HG03135 (cell line): ENCODE data around the gene A1BG.
A peak's percentile ranks its signal among the peaks of the same experiment; 100 is the strongest.
"Not testable (repeated sequence)": the region's sequence is repeated elsewhere in the genome, so short reads cannot be mapped to it uniquely, and the experiment has no call there.

Experiments used
- ATAC-seq: cut with Tn5 transposase; IDR thresholded peaks from one replicate; pipeline ENCODE4 v1.9.1; 2021; ENCODE audit warnings: mild to moderate bottlenecking, moderate library complexity; ENCODE audit not compliant: unreplicated experiment

The A1BG gene

DNA sequence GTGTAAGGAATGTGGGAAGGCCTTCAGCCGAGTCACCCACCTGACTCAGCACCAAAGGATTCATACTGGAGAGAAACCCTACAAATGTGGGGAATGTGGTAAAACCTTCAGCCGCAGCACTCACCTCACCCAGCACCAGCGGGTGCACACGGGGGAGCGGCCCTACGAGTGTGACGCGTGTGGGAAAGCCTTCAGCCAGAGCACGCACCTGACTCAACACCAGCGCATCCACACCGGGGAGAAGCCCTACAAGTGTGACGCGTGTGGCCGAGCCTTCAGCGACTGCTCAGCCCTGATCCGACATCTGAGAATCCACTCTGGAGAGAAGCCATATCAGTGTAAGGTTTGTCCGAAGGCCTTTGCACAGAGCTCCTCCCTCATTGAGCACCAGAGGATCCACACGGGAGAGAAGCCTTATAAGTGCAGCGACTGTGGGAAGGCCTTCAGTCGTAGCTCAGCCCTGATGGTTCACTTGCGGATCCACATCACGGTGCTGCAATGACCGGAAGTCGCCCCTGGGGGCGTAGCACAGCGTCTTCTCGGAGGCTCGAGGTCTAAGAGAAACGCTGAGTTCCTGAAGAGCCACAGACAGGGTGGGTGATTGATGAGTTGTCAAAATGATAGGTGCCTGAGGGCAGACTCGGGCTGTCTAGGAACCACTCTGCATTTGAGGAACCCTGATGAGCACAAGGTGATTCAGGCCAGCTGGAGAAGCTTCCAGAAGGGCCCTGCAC is 14.3 kb downstream of the A1BG start:
- ATAC-seq, result no peak

DNA sequence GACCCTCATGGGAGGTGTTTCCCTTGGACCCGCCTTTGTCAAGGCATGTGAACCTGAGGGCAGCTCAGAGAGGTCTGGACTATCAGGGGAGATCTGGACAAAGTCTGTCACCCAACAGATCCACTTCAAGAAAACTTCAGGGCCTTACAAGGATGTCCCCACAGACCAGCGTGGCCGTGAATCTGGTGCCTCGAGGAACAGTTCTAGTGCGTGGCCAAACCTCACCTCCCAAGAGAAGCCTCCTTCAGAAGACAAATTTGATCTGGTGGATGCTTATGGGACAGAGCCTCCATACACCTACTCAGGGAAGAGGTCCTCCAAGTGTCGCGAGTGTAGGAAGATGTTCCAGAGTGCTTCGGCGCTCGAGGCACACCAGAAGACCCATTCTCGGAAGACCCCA is 15.0 kb downstream of the A1BG start:
- no peak for ATAC-seq

DNA sequence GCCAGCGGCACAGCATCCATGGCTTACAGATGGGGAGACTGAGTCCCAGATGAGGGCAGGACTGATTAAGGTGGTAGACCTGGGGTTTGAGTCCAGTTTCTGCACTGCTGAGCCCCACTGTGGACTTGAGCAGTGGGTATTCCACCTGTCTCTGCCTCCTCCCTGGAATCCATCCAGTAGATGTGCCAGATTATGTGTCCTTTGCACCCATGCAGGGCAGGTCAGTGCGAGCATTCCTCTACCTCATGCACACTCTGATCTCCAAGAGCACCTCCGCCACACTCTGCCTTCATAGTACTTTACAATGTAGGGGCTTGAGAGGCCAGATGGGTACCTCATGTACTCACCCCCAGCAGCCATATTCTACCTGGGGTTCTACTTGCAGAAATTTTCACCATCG is 16.5 kb downstream of the A1BG start:
- no peak for ATAC-seq

DNA sequence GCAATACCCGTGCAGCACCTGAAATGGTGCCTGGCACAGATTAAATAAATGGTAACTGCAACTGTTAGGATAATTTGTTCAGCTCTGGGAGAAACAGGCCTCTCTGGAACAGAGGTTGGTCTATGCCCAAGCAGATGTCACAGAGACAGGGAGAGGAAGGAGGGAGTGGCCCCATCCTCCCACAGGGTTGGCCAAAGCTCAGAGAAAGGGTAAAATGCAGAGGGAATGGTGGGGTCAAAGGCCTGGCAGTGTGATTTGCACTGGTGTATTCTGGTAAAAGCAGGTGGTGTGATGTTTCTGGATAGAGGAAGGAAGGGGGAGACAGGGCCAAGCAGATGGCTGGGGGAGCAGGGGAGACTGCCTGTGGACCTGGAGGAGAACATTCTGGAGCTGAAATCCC is 17.1 kb downstream of the A1BG start:
- ATAC-seq, result no peak

DNA sequence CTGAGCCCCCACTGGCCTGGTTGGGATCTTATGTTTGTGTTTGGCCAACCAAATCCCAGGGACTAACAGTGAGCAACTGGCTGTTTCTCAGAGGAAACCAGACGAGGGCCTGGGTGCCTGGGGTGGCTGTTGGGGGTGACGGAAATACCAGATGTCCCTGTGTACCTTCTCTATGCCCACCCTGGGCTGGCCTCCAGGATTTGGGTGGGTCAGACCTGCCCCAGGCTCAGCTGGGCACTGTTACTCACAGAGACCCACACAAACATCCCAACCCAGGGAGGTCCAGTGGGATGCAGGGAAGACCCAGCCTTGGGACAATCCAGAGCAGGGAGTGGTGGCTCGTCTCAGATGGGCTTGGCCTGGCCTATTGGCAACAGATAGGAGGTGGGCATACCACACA is 17.7 kb downstream of the A1BG start:
- no peak for ATAC-seq

DNA sequence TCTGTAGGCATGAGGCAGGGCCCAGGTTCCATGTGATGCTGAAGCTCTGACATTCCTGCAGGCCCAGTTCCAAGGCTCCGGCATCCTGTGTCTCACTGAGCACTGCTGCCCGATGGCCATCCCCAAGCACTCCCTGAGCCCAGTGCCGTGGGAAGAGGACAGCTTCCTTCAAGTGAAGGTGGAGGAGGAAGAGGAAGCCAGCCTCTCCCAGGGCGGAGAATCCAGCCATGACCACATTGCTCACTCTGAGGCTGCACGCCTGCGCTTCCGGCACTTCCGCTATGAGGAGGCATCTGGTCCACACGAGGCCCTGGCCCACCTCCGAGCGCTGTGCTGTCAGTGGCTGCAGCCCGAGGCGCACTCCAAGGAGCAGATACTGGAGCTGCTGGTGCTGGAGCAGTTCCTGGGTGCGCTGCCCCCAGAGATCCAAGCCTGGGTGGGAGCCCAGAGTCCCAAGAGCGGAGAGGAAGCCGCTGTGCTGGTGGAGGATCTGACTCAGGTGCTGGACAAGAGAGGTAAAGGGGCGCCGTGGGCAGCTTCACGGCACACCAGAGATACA is 18.5 kb downstream of the A1BG start:
- ATAC-seq, result no peak

DNA sequence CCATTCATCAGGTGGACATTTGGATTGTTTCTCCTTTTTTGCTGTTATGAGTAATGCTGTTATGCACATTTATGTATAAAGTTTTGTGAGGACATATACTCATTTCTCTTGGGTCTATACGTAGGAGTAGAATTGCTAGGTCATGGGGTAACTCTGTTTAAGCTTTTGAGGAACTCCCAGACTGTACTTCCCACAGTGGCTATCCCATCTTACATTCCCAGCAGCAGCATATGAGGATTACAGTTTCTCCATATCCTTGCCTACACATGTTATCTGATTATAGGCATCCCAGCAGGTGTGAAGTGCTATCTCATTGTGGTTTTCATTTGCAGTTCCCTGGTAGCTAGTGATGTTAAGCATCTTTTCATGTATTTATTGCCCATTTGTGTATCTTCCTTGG is 20.6 kb downstream of the A1BG start:
- no peak for ATAC-seq

DNA sequence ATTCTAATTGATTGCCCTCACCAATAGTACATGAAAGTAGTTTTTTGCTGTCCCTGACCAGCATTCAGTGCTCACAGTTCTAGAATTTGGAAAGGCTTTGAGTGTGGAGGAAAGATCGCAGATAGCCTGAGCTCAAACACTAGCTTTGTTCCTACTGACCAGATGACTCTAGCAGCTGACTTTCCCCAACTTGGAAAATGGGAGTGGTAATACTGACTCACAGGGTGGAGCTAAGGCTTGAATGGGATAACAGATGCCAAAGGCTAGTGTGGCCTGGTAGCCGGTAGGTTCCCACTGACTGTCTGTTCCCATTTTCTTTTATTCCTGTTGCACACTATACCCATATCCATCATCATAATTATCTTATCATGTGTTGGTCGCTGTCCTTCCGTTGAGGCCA is 22.8 kb downstream of the A1BG start:
- ATAC-seq, result no peak

DNA sequence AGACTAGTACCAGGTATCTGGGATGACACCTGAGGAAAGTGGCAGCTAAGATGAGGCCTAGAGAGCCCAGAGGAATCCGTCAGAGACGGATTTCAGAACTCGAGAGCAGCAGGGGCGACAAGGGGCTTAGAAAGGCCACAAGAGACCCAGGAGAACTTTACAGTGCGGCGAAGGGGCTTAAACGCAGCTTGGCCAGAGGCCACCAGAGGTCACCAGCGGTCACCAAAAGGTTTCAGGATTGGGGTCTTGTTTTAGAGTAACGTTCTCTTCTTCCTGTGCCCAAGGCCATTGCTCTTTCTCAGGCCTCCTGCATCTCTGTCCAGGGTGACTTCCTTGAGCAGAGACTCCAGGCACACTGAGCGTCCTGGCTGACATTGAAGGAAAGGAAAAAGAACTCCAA is 24.3 kb downstream of the A1BG start:
- ATAC-seq, result no peak

DNA sequence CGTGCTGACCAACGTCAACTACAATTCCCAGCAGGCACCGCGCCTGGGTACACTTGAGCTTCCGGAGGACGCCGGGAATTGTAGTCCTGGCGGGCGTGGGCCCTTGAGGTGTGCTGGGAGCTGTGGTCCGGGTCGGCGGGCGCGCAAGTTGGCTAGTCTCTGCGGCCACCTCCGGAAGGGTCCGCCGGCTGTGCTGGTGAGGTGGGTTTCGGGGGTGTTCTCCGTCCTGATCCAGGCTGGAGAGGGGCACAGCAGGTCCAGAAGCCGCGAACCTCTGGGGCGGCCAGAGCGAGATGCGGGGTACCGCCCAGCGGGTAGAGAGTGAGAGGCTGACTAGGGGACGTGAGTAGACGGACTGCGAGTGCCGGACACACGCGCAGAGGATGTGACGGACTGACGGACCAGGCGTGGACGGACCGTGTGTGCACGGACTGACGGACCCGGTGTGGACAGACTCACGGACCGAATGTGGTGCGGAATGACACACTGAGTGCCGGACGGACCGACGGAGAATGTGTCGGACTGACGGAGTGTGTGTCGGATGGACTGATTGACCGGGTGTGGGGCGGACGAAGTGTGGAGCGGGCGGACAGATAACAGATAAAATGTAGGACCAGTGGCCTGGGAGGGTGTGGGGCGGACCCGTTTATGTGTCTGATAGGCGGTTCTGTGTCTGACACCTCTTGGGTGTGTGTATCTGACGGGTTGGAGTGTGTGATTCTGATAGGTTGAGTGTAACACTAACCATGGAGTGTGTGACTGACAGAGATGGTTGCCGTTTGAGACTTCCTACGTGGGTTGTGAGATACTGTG is 26.2 kb downstream of the A1BG start, which contains the start of gene ZSCAN22:
Gene ZSCAN22 (plus strand): TSS at position 81 of the 813 bp plus-strand sequence. CDS start 7,809 bp downstream, outside the sequence.
- peak; percentile 87 for ATAC-seq

DNA sequence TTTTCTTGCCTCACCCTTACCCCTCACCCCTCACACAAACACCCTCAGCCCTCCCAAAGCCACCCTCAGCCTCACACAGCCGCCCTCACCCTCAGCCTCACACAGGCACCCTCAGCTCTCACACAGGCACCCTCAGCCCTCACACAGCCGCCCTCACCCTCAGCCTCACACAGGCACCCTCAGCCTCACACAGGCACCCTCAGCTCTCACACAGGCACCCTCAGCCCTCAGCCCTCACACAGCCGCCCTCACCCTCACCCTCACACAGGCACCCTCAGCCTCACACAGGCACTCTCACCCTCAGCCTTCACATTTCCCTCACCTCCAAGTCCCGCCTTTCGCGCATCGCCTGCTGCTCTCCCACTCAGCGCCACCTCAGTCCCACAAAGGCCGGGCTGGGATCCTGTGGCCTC is 26.8 kb downstream of the A1BG start:
- no peak for ATAC-seq

DNA sequence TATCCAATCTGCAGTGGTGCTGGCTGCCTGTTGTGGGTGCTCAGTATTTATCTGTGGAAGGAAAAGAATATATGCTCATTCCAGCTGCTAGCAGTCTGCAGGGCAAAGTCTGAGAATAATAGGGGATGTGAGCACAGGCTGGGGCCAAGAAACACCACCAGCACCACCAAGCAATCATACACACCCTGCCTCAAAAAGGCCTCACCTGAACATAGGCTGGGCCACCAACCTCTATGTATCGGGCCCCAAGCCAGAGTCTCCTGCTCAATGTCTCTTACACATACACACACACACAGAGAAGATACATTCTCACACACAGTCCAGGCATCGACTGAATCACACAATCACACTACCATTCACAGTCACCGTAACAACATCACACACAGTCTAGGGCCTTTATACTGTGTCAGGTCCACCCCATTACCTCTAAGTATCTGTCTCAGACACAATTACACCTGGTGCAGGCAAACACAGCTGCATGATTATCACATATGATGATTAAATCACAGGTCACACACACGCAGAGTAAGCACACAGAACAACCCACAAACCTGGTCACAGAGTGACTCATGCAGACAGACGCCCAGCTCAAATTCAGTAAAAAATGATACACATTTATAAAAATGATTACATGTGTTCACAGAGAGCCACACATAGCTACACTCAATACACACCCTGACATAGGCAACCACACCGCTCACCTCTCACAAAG is 27.8 kb downstream of the A1BG start:
- ATAC-seq, result no peak

DNA sequence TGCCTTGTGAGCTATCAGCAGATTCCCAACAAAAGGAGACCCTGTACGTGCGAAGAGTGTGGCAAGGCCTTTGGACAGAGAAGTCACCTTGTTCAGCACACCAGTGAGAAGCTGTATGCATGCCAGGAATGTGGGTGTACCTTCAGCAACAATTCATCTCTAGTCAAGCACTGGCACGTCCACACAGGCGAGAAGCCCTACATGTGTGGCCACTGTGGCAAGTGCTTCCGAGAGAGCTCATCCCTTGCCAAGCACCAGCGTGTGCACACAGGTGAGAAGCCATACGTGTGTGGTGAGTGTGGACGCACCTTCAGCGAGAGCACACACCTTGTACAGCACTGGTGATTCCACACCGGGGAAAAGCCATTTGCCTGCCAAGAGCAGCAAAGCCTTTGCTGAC is 34.1 kb downstream of the A1BG start:
- ATAC-seq, result no peak

DNA sequence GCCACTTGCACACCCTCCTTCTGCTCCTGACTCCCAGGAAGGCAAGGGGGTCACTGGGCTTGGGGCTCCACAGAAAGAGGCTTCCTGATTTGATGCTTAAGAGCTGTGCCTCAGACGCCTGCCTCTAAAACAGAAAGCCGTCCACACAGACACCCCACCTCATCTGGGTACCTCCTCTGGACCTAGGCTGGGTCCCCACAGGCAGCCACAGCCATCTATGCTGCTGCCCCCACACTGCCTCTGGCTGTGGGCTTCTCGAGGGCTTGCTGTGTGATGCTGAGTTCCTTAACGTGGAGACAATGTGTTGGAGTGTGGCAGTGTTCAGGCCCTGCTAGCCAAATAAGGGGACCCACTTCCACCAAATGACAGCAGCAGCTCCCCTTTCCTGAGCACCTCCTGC is 35.0 kb downstream of the A1BG start:
- ATAC-seq, result no peak

DNA sequence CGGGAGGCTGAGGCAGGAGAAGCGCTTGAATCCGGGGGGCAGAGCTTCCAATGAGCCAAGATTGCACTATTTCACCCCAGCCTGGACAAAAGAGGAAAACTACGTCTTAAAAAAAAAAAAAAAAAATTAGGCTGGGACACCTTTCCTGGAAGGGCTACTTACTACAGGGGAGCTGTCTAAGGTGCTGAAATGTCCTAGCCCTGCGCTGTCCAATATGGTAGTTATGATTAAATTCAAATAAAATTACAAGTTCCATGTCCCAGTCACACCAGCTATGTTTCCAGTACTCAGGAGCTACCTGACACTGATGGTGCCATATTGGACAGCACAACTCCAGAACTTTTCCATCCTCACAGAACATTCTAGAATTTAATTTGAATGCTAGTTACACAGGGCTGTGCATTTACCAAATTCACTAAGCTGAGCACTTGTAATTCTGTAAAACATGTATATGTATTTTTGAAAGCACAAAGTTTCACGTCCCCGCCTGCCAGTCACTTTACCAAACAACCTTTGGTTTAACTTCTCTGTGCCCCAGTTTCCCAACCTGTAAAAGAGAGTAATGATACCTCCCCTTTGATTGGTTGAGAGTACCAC is 35.7 kb downstream of the A1BG start:
- ATAC-seq, result no peak

DNA sequence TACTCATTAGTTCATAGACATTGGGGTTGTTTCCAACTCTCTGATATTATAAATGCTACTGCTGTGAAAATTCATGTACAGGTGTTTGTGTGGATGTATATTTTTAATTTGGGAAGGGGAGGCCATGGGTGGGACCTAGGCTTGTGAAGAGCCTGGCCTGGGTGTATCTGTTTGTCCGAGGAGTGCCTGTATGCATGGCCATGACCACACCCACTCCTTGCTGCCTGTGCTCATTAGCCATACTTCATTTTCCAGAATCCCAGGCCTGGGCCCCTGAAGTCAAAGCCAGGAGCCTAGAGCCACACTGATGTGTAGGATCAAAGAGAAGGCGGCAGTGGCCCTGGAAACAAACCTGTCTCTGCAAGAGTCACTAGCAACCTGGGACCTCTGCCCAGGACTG is 37.7 kb downstream of the A1BG start:
- ATAC-seq, result no peak

DNA sequence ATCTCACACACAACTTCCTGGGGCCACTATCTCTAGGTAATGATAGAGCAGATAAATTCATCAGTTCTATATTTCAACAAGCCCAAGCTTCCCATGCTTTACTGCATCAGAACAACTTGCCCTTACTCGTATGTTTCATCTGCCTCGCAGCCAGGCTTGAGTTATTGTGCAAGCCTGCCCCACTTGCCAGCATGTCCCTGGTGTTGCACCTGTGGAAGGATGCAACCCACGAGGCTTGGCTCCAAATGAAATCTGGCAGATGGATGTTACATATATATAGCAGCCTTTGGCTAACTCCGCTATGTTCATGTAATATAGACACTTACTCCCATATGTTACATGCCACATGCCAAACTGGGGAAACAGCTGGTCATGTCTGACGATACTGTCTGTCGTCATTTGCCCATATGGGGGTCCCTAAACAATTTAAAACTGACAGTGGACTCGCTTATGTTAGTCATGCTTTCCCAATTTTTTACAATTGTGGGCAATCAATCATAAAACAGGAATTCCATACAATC is 41.9 kb downstream of the A1BG start:
- no peak for ATAC-seq

DNA sequence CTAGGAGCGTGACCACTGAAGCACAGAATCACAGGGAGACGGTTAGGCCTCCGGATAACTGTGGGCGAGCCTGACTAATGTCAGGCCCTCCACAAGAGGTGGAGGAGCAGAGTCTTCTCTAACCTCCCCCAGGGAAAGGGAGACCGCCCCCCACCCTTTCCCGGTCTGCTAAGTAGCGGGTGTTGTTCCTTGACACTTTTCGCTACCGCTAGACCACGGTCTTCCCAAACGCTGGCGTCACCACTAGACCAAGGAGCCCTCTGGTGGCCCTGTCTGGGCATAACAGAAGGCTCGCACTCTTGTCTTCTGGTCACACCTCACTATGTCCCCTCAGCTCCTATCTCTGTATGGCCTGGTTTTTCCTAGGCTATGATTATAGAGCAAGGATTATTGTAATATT is 42.6 kb downstream of the A1BG start:
- ATAC-seq, result not testable (repeated sequence)

DNA sequence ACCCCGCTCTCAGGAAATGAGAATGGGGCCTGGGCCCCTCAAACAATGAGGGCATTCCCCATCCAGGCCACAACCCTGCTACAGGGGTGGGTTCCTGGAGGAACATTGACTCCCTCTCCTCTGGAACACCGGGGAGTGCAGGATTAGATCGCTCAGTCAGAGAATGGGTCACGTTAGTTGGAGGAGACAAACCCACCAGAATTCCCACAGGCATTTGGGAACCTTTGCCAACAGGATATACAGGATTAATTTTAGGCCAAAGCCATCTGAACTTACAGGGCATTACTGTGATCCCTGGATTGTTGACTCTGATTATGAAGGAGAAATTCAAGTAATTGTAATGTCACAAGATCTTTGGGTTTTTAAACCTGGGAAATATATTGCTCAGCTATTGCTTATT is 45.6 kb downstream of the A1BG start:
- no peak for ATAC-seq

DNA sequence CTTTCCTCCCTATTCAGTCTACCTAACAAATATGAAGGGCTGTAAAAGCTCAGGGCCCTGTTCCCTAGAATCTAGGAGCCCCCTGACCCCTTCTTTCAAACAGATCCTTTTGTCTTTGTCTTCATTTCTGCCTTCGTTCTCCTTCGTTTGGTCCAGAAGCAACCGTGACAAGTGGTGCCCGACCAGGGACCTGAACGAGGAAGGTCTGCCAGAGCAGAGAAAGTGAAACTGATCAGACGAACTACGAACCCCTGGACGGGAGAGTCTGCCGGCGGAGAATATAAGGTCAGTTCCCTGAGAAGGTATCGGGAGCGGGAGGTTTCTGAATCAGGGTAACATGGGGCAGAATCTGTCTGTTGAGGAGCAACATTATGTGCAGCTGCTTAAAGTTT is 47.4 kb downstream of the A1BG start:
- no peak for ATAC-seq
